ENCODE results near the gene CYYR1.

CYYR1 gene

GRCh38 chr21:26505211-26505610, 67.9 kb downstream of the CYYR1 start:
- no peak for DNase-seq (ENCODE audit: low read depth)
- H3K4me3 ChIP-seq (replicated peaks; ENCODE audit: low read depth, low read length), result no peak overlapping the region
- TF ChIP-seq CTCF (IDR thresholded peaks at IDR 0.05; ENCODE audit: low read length, missing control alignments), result no peak

GRCh38 chr21:26503414-26503813, 69.7 kb downstream of the CYYR1 start:
- no peak for TF ChIP-seq CTCF (IDR thresholded peaks at IDR 0.05; ENCODE audit: low read length, missing control alignments)
- no peak for DNase-seq (ENCODE audit: low read depth)
- H3K4me3 ChIP-seq (replicated peaks; ENCODE audit: low read depth, low read length), result no peak overlapping the region

- TF ChIP-seq CTCF (IDR thresholded peaks at IDR 0.05; ENCODE audit: low read length, missing control alignments), result no peak
- DNase-seq (ENCODE audit: low read depth), result no peak
- H3K4me3 ChIP-seq (replicated peaks; ENCODE audit: low read depth, low read length), result no peak overlapping the region
These were observed 71.5 kb downstream of the CYYR1 start for GRCh38 chr21:26501495-26502021.

- TF ChIP-seq CTCF (IDR thresholded peaks at IDR 0.05; ENCODE audit: low read length, missing control alignments), result no peak
- no peak overlapping the region for H3K4me3 ChIP-seq (replicated peaks; ENCODE audit: low read depth, low read length)
- DNase-seq (ENCODE audit: low read depth), result no peak
These were observed 73.6 kb downstream of the CYYR1 start for GRCh38 chr21:26499495-26499894.

- no peak overlapping the region for H3K4me3 ChIP-seq (replicated peaks; ENCODE audit: low read depth, low read length)
- DNase-seq (ENCODE audit: low read depth), result no peak
- no peak for TF ChIP-seq CTCF (IDR thresholded peaks at IDR 0.05; ENCODE audit: low read length, missing control alignments)
These were observed 77.7 kb downstream of the CYYR1 start for GRCh38 chr21:26495283-26495849.

GRCh38 chr21:26491663-26492062, 81.4 kb downstream of the CYYR1 start:
- DNase-seq (ENCODE audit: low read depth), result no peak
- H3K4me3 ChIP-seq (replicated peaks; ENCODE audit: low read depth, low read length), result no peak overlapping the region
- TF ChIP-seq CTCF (IDR thresholded peaks at IDR 0.05; ENCODE audit: low read length, missing control alignments), result no peak

GRCh38 chr21:26490771-26491170, 82.3 kb downstream of the CYYR1 start:
- TF ChIP-seq CTCF (IDR thresholded peaks at IDR 0.05; ENCODE audit: low read length, missing control alignments), result no peak
- DNase-seq (ENCODE audit: low read depth), result peak; percentile 1
- H3K4me3 ChIP-seq (replicated peaks; ENCODE audit: low read depth, low read length), result no peak overlapping the region
